Activated naive CD4-positive, alpha-beta T cell (primary cell): Measurements from ENCODE around the gene THSD4.
"Not testable (repeated sequence)": the region's sequence is repeated elsewhere in the genome, so short reads cannot be mapped to it uniquely, and the experiment has no call there.

ENCODE experiments used
- DNase-seq, 4 experiments: peaks; one replicate each; lab custom pipeline; 2025; lab: John Stamatoyannopoulos, UW

The THSD4 gene

GRCh38 chr15:71658036-71658435 lies 542.8 kb downstream of the THSD4 start:
- DNase-seq, result no peak

- DNase-seq, result no peak
Measured at GRCh38 chr15:71658827-71659729, 543.8 kb downstream of the THSD4 start.

- DNase-seq, result no peak
Measured at GRCh38 chr15:71659730-71660067, 544.4 kb downstream of the THSD4 start.

GRCh38 chr15:71660501-71660900 lies 545.2 kb downstream of the THSD4 start:
- DNase-seq, result no peak

GRCh38 chr15:71662306-71662705 lies 547.0 kb downstream of the THSD4 start:
- no peak for DNase-seq

- no peak for DNase-seq
Measured at GRCh38 chr15:71664622-71665021, 549.4 kb downstream of the THSD4 start.

- DNase-seq, result no peak
Measured at GRCh38 chr15:71666763-71667620, 551.7 kb downstream of the THSD4 start.

- no peak for DNase-seq
Measured at GRCh38 chr15:71669688-71670087, 554.4 kb downstream of the THSD4 start.

GRCh38 chr15:71670222-71670621 lies 555.0 kb downstream of the THSD4 start:
- not testable (repeated sequence) for DNase-seq

GRCh38 chr15:71674354-71674753 lies 559.1 kb downstream of the THSD4 start:
- DNase-seq, result no peak

- DNase-seq, result no peak
Measured at GRCh38 chr15:71677352-71677751, 562.1 kb downstream of the THSD4 start.

GRCh38 chr15:71677766-71678165 lies 562.5 kb downstream of the THSD4 start:
- no peak for DNase-seq

- DNase-seq, result no peak
Measured at GRCh38 chr15:71678191-71678590, 562.9 kb downstream of the THSD4 start.

GRCh38 chr15:71678605-71679004 lies 563.3 kb downstream of the THSD4 start:
- no peak for DNase-seq

- no peak for DNase-seq
Measured at GRCh38 chr15:71679223-71679792, 564.0 kb downstream of the THSD4 start.

- DNase-seq, result no peak
Measured at GRCh38 chr15:71679793-71680353, 564.6 kb downstream of the THSD4 start.

- DNase-seq, result no peak
Measured at GRCh38 chr15:71682001-71682400, 566.7 kb downstream of the THSD4 start.

- no peak for DNase-seq
Measured at GRCh38 chr15:71683411-71684274, 568.4 kb downstream of the THSD4 start.

- DNase-seq, result no peak
Measured at GRCh38 chr15:71685420-71685993, 570.2 kb downstream of the THSD4 start.

- DNase-seq, result no peak
Measured at GRCh38 chr15:71686221-71687050, 571.2 kb downstream of the THSD4 start.
